Sigmoid colon (tissue), 7 donors: ENCODE results near the gene PRMT9. TPM values are rescaled to one million over a fixed set of nuclear protein-coding genes. Genes with fewer than 3 reads are reported as not detected.

ENCODE experiments used
- DNase-seq: peaks from one replicate; pipeline ENCODE4 v3.0.0-alpha.2; 2019
- H3K27ac ChIP-seq, 4 donors: fragments of 200-600 bp; sonication (generic); one replicate each; pipeline ENCODE4 v1.5.1; 2016 to 2019; ENCODE audit warnings: mild to moderate bottlenecking in 1 of 4
- H3K27me3 ChIP-seq, 3 donors: fragments of 200-600 bp; sonication (generic); one replicate each; pipeline ENCODE4 v1.5.1; 2019; ENCODE audit warnings: mild to moderate bottlenecking in 1 of 3
- H3K36me3 ChIP-seq, 4 donors: fragments of 200-600 bp; sonication (generic); one replicate each; pipeline ENCODE4 v1.5.1; 2016 to 2019
- H3K4me1 ChIP-seq, 4 donors: fragments of 200-600 bp; sonication (generic); one replicate each; pipeline ENCODE4 v1.5.1; 2017 to 2019
- H3K4me3 ChIP-seq, 4 donors: fragments of 200-600 bp; sonication (generic); one replicate each; pipeline ENCODE4 v1.5.1; 2017 to 2019; ENCODE audit warnings: mild to moderate bottlenecking in 2 of 4, moderate library complexity in 1 of 4
- H3K9me3 ChIP-seq, 4 donors: fragments of 200-600 bp in 3 of 4; sonication (generic) in 3 of 4; one replicate each; pipeline versions ENCODE4 v1.5.1 to v1.6.1; 2013 to 2019
- EP300 ChIP-seq, 4 donors: sonication (generic); formaldehyde crosslinking; IDR thresholded peaks; one replicate each; pipeline ENCODE4 v1.6.1; 2017; ENCODE audit warnings: antibody characterized with exemption in 4 of 4
- POLR2A ChIP-seq, 2 donors: fragments of 450-650 bp; IDR thresholded peaks; one replicate each; pipeline ENCODE4 v1.6.1; 2016; ENCODE audit warnings: antibody characterized with exemption in 2 of 2, mild to moderate bottlenecking in 2 of 2, moderate library complexity in 2 of 2
- POLR2AphosphoS5 ChIP-seq, 4 donors: sonication (generic); formaldehyde crosslinking; IDR thresholded peaks; one replicate each; pipeline ENCODE4 v1.6.1; 2017; ENCODE audit warnings: antibody characterized with exemption in 4 of 4
- WGBS, 2 donors: extraction: QIAGEN DNeasy Blood & Tissue Kit; methylation state at CpG; one replicate each; pipeline ENCODE4 v1.1.7; 2013; 5-methylcytosine and 5-hydroxymethylcytosine counted together
- intact Hi-C: fragments of 100-400 bp; cut with DNase I; formaldehyde crosslinking; loops from one replicate; pipeline ENCODE4 v1.15.1; 2023
- polyA plus RNA-seq, 3 donors: library from polyadenylated mRNA; stranded (reverse); fragments of 200-250 nt; gene quantifications; one replicate each; pipeline ENCODE4 v1.2.3, GENCODE V29; 2013
- total RNA-seq, 4 donors: library from RNA; depleted of rRNA; stranded (reverse); fragments of >200 nt; gene quantifications; one replicate each; pipeline ENCODE4 v1.1.0, GENCODE V29; 2016
- TF ChIP-seq, protein P1 (sequence below), 4 experiments: fragments of 450-650 bp in 3 of 4; fragments of 200-600 bp in 1 of 4; IDR thresholded peaks; one replicate each; pipeline ENCODE4 v1.5.1; 2016 to 2019; ENCODE audit warnings: antibody characterized with exemption in 4 of 4, mild to moderate bottlenecking in 3 of 4, moderate library complexity in 2 of 4
- donor health status: healthy with polysubstance abuse.
- donor health status: Bipolar disorder and iron deficiency.
- donor health status: healthy.

PRMT9 gene
- total and polyA plus RNA-seq, 7 donors = 1.8 to 10.7 (median 7.1) TPM

DNA sequence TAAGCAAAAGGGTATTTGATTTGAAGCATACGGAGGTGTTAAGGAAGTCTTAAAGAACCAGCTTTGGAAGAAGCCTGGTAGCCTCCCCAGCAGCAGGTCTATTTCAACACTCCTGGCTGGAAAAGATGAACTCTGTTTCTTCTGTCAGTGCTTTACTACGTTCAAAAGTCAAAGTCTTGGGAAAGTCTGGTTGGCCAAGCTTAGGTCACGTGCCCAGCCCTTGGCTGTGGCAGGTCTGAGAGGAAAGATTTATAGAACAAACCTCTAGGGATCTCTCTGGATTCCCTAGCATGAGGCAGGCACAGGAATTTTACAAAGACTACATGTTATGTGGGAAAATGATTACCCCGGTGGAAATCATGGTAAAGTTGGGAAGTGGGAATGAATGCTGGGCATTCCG, 39.4 kb upstream of the PRMT9 start:
- WGBS, 2 donors = 56 to 69% methylated on average over 5 of the region's 5 CpGs
- Histone ChIP-seq H3K4me1 (peaks cover 0 to 9% (median 2%) of the 10 kb centered on the region in 4 donors), H3K27ac (no peak overlapping the region), H3K36me3 (no peaks in the 10 kb centered on the region), H3K9me3 (no peaks in the 10 kb centered on the region), H3K4me3 (no peak overlapping the region), H3K27me3 (no peaks in the 10 kb centered on the region)
- TF ChIP-seq, protein P1, sequence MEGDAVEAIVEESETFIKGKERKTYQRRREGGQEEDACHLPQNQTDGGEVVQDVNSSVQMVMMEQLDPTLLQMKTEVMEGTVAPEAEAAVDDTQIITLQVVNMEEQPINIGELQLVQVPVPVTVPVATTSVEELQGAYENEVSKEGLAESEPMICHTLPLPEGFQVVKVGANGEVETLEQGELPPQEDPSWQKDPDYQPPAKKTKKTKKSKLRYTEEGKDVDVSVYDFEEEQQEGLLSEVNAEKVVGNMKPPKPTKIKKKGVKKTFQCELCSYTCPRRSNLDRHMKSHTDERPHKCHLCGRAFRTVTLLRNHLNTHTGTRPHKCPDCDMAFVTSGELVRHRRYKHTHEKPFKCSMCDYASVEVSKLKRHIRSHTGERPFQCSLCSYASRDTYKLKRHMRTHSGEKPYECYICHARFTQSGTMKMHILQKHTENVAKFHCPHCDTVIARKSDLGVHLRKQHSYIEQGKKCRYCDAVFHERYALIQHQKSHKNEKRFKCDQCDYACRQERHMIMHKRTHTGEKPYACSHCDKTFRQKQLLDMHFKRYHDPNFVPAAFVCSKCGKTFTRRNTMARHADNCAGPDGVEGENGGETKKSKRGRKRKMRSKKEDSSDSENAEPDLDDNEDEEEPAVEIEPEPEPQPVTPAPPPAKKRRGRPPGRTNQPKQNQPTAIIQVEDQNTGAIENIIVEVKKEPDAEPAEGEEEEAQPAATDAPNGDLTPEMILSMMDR (IDR thresholded peaks at IDR 0.05) = no peak
- peak in 2 of 4 donors; percentile 18 to 22 for TF ChIP-seq POLR2AphosphoS5 (IDR thresholded peaks at IDR 0.05)
- intact Hi-C loops = no loop called here
- DNase-seq = peak; percentile 84

DNA sequence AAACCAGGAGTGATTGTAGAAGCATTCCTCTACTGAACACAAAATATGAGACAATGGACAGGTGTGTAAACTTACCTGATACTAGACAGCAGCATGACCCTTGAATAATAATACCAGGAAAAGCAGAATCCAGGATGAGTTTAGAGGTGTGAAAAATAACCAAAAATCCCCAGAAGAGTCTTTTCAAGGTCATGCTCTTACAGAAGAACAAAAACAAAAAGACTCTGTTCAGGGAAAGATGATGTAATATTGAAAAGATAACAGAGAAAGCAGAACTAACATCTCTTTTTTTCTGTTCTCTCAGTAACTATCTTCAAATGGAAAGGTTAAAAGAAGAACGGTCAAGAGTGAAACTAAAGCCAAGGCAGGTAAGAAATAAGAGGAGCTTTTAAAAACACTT, 33.9 kb upstream of the PRMT9 start:
- no peak for DNase-seq
- H3K4me1 ChIP-seq = peaks cover 0 to 9% (median 6%) of the 10 kb centered on the region in 4 donors
- WGBS, 2 donors = 73% methylated on average over 1 of the region's 1 CpG
- intact Hi-C loops = no loop called here
- no peaks in the 10 kb centered on the region for H3K36me3 ChIP-seq
- no peak overlapping the region for H3K27ac ChIP-seq
- no peak overlapping the region for H3K4me3 ChIP-seq
- H3K27me3 ChIP-seq = no peaks in the 10 kb centered on the region
- no peaks in the 10 kb centered on the region for H3K9me3 ChIP-seq
- TF ChIP-seq, protein P1 (IDR thresholded peaks at IDR 0.05) = no peak
- no peak for TF ChIP-seq EP300 (IDR thresholded peaks at IDR 0.05)
- no peak for TF ChIP-seq POLR2AphosphoS5 (IDR thresholded peaks at IDR 0.05)
- no peak for TF ChIP-seq POLR2A (IDR thresholded peaks at IDR 0.05)

DNA sequence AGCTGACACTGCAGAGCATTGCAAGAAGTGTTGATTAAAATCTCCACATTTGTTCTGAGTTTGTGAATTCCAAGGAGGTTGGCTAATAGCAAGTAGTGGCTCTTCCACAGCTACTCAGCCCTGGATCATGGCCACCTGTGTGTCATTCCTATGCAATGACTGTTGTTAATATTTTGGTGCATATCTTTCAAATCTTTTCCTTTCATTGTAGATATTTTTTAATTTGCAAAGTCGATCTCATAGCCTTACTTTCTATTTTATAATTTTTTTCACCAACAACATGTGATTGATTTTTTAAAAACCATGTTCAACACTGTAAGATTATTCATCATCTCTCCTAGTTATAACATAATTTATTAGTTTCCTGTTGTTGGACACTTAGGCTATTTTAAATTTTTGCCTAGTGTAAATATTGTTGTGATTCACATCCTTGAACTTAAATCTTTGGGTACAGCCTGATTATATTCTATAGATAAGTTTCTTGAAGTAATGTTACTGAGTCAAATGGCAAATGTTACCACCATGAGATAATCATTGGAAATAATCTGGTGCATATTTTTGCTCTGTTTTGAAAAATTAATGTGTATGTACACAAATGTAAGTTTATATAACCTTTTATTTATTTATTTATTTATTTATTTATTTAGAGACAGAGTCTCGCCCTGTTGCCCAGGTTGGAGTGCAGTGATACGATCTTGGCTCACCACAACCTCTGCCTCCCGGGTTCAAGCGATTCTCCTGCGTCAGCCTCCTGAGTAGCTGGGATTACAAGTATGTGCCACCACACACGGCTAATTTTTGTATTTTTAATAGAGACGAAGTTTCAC, 30.8 kb upstream of the PRMT9 start:
- Histone ChIP-seq H3K9me3 (no peaks in the 10 kb centered on the region), H3K27me3 (no peaks in the 10 kb centered on the region), H3K4me1 (peaks cover 0 to 7% (median 5%) of the 10 kb centered on the region in 4 donors), H3K36me3 (no peaks in the 10 kb centered on the region), H3K27ac (peak overlapping the region in 1 of 4 donors; percentile 54), H3K4me3 (no peak overlapping the region)
- intact Hi-C loops = no loop called here
- peak; percentile 90 for DNase-seq
- WGBS, 2 donors = 93 to 94% methylated on average over 8 of the region's 8 CpGs
- TF ChIP-seq POLR2AphosphoS5 (IDR thresholded peaks at IDR 0.05) = peak in 3 of 4 donors; percentile 10 to 29 (median 11)
- TF ChIP-seq, protein P1 (IDR thresholded peaks at IDR 0.05) = no peak

DNA sequence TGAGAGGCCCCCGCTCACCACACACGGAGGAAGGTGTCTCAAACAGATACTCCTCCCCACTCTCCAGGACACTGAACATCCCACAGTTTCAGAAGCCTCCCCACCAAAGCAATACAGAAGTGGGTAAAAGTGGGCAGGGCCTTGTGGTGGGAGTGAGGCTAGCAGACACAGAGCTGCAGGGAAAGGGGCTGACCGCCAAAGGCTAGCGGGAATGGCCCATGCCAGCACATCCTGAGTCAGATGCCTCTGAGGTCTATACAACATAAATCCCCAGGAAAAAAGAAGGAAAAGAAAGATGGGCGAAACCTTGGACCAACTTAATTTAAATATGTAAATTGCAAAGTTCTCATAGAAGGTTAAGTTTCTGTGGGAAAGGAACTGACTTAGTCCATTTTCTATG, 26.0 kb upstream of the PRMT9 start:
- Histone ChIP-seq H3K4me3 (no peak overlapping the region), H3K36me3 (no peaks in the 10 kb centered on the region), H3K9me3 (no peaks in the 10 kb centered on the region), H3K4me1 (peaks cover 0 to 14% (median 7%) of the 10 kb centered on the region in 4 donors), H3K27ac (no peak overlapping the region), H3K27me3 (no peaks in the 10 kb centered on the region)
- DNase-seq = no peak
- intact Hi-C loops = no loop called here
- WGBS, 2 donors = 84 to 94% methylated on average over 5 of the region's 5 CpGs
- TF ChIP-seq POLR2A (IDR thresholded peaks at IDR 0.05) (no peak), EP300 (IDR thresholded peaks at IDR 0.05) (no peak), POLR2AphosphoS5 (IDR thresholded peaks at IDR 0.05) (no peak)
- TF ChIP-seq, protein P1 (IDR thresholded peaks at IDR 0.05) = no peak
